HG03439 (cell line): ENCODE results near the gene NAE1.
"Not testable (repeated sequence)": the region's sequence is repeated elsewhere in the genome, so short reads cannot be mapped to it uniquely, and the experiment has no call there.

ENCODE experiments used
- ATAC-seq: cut with Tn5 transposase; IDR thresholded peaks from one replicate; pipeline ENCODE4 v1.9.1; 2021; ENCODE audit warnings: mild to moderate bottlenecking, moderate library complexity; ENCODE audit not compliant: unreplicated experiment

The NAE1 gene

GRCh38 chr16:66809765-66810164 is 21.0 kb downstream of the NAE1 start:
- ATAC-seq: no peak

GRCh38 chr16:66802159-66802558 is 28.6 kb downstream of the NAE1 start:
- no peak for ATAC-seq

- ATAC-seq: no peak
Observed at GRCh38 chr16:66801320-66802105, 29.3 kb downstream of the NAE1 start, which contains the start of gene TERB1. TSS of gene TERB1 (minus strand) at chr16:66801584. CDS start at chr16:66796798, 4,786 bp downstream.

GRCh38 chr16:66800856-66801255 is 29.9 kb downstream of the NAE1 start:
- no peak for ATAC-seq

GRCh38 chr16:66798161-66798560 is 32.6 kb downstream of the NAE1 start:
- no peak for ATAC-seq

GRCh38 chr16:66793984-66794383 is 36.8 kb downstream of the NAE1 start:
- ATAC-seq: not testable (repeated sequence)

GRCh38 chr16:66790130-66790733 is 40.5 kb downstream of the NAE1 start:
- no peak for ATAC-seq

- no peak for ATAC-seq
Observed at GRCh38 chr16:66787427-66787826, 43.3 kb downstream of the NAE1 start.

GRCh38 chr16:66786551-66786950 is 44.2 kb downstream of the NAE1 start:
- no peak for ATAC-seq

- ATAC-seq: no peak
Observed at GRCh38 chr16:66776457-66776856, 54.3 kb downstream of the NAE1 start.

GRCh38 chr16:66774981-66775380 is 55.8 kb downstream of the NAE1 start:
- no peak for ATAC-seq

GRCh38 chr16:66758086-66758485 is 72.7 kb downstream of the NAE1 start:
- no peak for ATAC-seq

- ATAC-seq: no peak
Observed at GRCh38 chr16:66754819-66755218, 76.0 kb downstream of the NAE1 start.

- ATAC-seq: no peak
Observed at GRCh38 chr16:66754211-66754610, 76.6 kb downstream of the NAE1 start.

GRCh38 chr16:66752958-66753357 is 77.8 kb downstream of the NAE1 start:
- no peak for ATAC-seq
